ENCODE measurements around the gene FRMPD2.
"Not testable (repeated sequence)": the region's sequence is repeated elsewhere in the genome, so short reads cannot be mapped to it uniquely, and the experiment has no call there.

DNA sequence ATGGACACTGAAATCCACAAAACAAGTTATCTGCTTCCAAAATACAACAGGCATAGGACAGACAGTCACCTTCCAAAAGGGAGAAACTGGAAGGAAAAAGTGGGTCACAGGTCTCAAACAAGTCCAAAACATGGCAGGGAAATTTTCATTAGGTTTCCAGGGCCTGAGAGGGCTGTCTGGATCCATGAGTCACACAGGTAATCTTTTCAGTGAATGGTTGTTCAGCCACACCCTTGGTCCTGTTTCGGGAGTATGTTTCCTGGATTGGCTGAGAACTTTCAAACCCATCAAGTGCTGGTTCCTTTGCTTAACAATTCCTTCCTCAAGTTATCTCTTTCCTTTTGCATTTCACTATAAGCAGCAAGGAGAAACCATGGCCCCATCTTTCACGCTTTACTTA, 145.5 kb downstream of the FRMPD2 start:
- TF ChIP-seq, protein P1, sequence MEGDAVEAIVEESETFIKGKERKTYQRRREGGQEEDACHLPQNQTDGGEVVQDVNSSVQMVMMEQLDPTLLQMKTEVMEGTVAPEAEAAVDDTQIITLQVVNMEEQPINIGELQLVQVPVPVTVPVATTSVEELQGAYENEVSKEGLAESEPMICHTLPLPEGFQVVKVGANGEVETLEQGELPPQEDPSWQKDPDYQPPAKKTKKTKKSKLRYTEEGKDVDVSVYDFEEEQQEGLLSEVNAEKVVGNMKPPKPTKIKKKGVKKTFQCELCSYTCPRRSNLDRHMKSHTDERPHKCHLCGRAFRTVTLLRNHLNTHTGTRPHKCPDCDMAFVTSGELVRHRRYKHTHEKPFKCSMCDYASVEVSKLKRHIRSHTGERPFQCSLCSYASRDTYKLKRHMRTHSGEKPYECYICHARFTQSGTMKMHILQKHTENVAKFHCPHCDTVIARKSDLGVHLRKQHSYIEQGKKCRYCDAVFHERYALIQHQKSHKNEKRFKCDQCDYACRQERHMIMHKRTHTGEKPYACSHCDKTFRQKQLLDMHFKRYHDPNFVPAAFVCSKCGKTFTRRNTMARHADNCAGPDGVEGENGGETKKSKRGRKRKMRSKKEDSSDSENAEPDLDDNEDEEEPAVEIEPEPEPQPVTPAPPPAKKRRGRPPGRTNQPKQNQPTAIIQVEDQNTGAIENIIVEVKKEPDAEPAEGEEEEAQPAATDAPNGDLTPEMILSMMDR (IDR thresholded peaks at IDR 0.05) = not testable (repeated sequence)
- TF ChIP-seq POLR2A (IDR thresholded peaks at IDR 0.05) = not testable (repeated sequence)

Data from sigmoid colon (tissue), 3 donors.